Astrocyte of the spinal cord (primary cell): ENCODE results near the gene ASIC1.
"Not testable (repeated sequence)": the region's sequence is repeated elsewhere in the genome, so short reads cannot be mapped to it uniquely, and the experiment has no call there.

Source experiments
- DNase-seq: peaks from one replicate; pipeline ENCODE4 v3.0.0; 2011; ENCODE audit warnings: low read depth, low spot score
- H3K4me3 ChIP-seq: 2 replicates; pipeline ENCODE4 v1.5.1; 2011; ENCODE audit warnings: low read depth, mild to moderate bottlenecking, low read length, moderate library complexity
- CTCF ChIP-seq: IDR thresholded peaks from 2 replicates; pipeline ENCODE4 v1.5.1; 2012; ENCODE audit warnings: low read depth, mild to moderate bottlenecking, low read length, inconsistent platforms
- in situ Hi-C: cut with HindIII; loops from 2 replicates; pipeline ENCODE4 v1.10.0; 2017; ENCODE audit warnings: low sequenced_read_pairs

ASIC1 gene

GRCh38 chr12:50025187-50026059 is 32.0 kb upstream of the ASIC1 start, which contains the start of gene RACGAP1:
Gene RACGAP1 (minus strand): TSS chr12:50025494. CDS start chr12:50016715, 8,779 bp downstream.
- no peak for TF ChIP-seq CTCF
- H3K4me3 ChIP-seq, result peak within 1 kb of the TSS; percentile 94
- DNase-seq, result peak; percentile 98
- in situ Hi-C loops, result no loop called here

- no peak for DNase-seq
- H3K4me3 ChIP-seq, result no peak overlapping the region
- in situ Hi-C loops, result no loop called here
- TF ChIP-seq CTCF, result no peak
These were observed 30.7 kb upstream of the ASIC1 start for GRCh38 chr12:50026691-50027090.

- DNase-seq, in situ Hi-C loops, H3K4me3 ChIP-seq: not testable (repeated sequence)
These were observed 26.9 kb upstream of the ASIC1 start for GRCh38 chr12:50030449-50030848.

- no peak for TF ChIP-seq CTCF
- DNase-seq, result no peak
- in situ Hi-C loops, result no loop called here
- no peak overlapping the region for H3K4me3 ChIP-seq
These were observed 24.9 kb upstream of the ASIC1 start for GRCh38 chr12:50032515-50032853.

GRCh38 chr12:50032854-50033581 is 24.4 kb upstream of the ASIC1 start:
- no peak for TF ChIP-seq CTCF
- in situ Hi-C loops, result no loop called here
- no peak for DNase-seq
- peak overlapping the region; percentile 22 for H3K4me3 ChIP-seq

- no peak for DNase-seq
- in situ Hi-C loops, result no loop called here
- no peak overlapping the region for H3K4me3 ChIP-seq
- TF ChIP-seq CTCF, result no peak
These were observed 19.1 kb upstream of the ASIC1 start for GRCh38 chr12:50038336-50038735.

GRCh38 chr12:50039151-50039835 is 18.1 kb upstream of the ASIC1 start:
- in situ Hi-C loops, result no loop called here
- no peak overlapping the region for H3K4me3 ChIP-seq
- peak; percentile 95 for TF ChIP-seq CTCF
- DNase-seq, result peak; percentile 70
